Gastrocnemius medialis (tissue), 4 donors: ENCODE data around the gene IL34.

Experiments used
- POLR2A ChIP-seq, 2 donors: fragments of 450-650 bp; IDR thresholded peaks; one replicate each; pipeline ENCODE4 v1.6.1; 2017; ENCODE audit warnings: antibody characterized with exemption in 2 of 2, mild to moderate bottlenecking in 2 of 2, moderate library complexity in 2 of 2
- TF ChIP-seq, protein P1 (sequence below), 5 experiments: fragments of 450-650 bp in 3 of 5; fragments of 200-600 bp in 2 of 5; sonication (generic) in 2 of 5; IDR thresholded peaks in 4 of 5; conservative IDR thresholded peaks in 1 of 5; 1 replicate in 4 of 5; 2 replicates in 1 of 5; pipeline ENCODE4 v1.5.1; 2016 to 2019; ENCODE audit warnings: antibody characterized with exemption in 5 of 5, mild to moderate bottlenecking in 3 of 5, moderate library complexity in 3 of 5

DNA sequence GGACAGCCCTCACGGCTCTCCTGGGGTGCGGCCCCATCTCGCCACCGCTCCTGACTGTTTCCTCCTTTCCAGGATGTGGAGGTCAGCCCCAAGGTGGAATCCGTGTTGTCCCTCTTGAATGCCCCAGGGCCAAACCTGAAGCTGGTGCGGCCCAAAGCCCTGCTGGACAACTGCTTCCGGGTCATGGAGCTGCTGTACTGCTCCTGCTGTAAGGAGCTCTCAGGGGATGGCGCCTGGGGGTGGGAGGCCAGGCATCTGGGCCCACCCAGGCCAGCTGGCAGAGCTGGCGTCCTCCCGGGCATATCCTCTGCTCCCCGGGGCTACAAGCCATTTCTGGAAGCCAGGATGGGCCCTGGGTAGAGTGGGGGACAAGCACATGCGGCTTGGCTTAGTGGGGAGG is 13.2 kb downstream of the IL34 start:
- TF ChIP-seq, protein P1, sequence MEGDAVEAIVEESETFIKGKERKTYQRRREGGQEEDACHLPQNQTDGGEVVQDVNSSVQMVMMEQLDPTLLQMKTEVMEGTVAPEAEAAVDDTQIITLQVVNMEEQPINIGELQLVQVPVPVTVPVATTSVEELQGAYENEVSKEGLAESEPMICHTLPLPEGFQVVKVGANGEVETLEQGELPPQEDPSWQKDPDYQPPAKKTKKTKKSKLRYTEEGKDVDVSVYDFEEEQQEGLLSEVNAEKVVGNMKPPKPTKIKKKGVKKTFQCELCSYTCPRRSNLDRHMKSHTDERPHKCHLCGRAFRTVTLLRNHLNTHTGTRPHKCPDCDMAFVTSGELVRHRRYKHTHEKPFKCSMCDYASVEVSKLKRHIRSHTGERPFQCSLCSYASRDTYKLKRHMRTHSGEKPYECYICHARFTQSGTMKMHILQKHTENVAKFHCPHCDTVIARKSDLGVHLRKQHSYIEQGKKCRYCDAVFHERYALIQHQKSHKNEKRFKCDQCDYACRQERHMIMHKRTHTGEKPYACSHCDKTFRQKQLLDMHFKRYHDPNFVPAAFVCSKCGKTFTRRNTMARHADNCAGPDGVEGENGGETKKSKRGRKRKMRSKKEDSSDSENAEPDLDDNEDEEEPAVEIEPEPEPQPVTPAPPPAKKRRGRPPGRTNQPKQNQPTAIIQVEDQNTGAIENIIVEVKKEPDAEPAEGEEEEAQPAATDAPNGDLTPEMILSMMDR (IDR thresholded peaks at IDR 0.05 in 4 of 5, conservative IDR thresholded peaks at IDR 0.05 in 1 of 5) = no peak
- no peak for TF ChIP-seq POLR2A (IDR thresholded peaks at IDR 0.05)
